Astrocyte (in vitro differentiated cells and primary cell): ENCODE data around the gene ZP3. TPM values are rescaled to one million over a fixed set of nuclear protein-coding genes. Genes with fewer than 3 reads are reported as not detected.
A peak's percentile ranks its signal among the peaks of the same experiment; 100 is the strongest.
"Not testable (repeated sequence)": the region's sequence is repeated elsewhere in the genome, so short reads cannot be mapped to it uniquely, and the experiment has no call there.

Experiments
- DNase-seq: peaks from one replicate; pipeline ENCODE4 v3.0.0-alpha.2; 2010; ENCODE audit warnings: low read depth
- FAIRE-seq: peaks from 2 replicates; lab custom pipeline; 2011; peaks lifted over from hg19 to GRCh38; lab: Jason Lieb, UNC
- H2AFZ ChIP-seq: 2 replicates; pipeline ENCODE4 v1.6.0; 2012; ENCODE audit warnings: low read depth, low read length, inconsistent platforms
- H3K27ac ChIP-seq: 2 replicates; pipeline ENCODE4 v1.5.1; 2011; ENCODE audit warnings: low read depth, low read length, inconsistent platforms
- H3K27me3 ChIP-seq: 2 replicates; pipeline ENCODE4 v1.6.0; 2011; ENCODE audit warnings: low read length, inconsistent platforms; ENCODE audit not compliant: insufficient read depth
- H3K36me3 ChIP-seq: 2 replicates; pipeline ENCODE4 v1.5.1; 2011; ENCODE audit warnings: low read length, inconsistent platforms; ENCODE audit not compliant: insufficient read depth
- H3K4me1 ChIP-seq: 2 replicates; pipeline ENCODE4 v1.5.1; 2011; ENCODE audit warnings: low read length, inconsistent platforms; ENCODE audit not compliant: insufficient read depth
- H3K4me2 ChIP-seq: 2 replicates; pipeline ENCODE4 v1.6.0; 2012; ENCODE audit warnings: low read length, inconsistent platforms
- H3K4me3 ChIP-seq: 2 replicates; pipeline ENCODE4 v1.5.1; 2011; ENCODE audit warnings: low read depth, mild to moderate bottlenecking, low read length, inconsistent platforms; ENCODE audit not compliant: insufficient read depth
- H3K79me2 ChIP-seq: 2 replicates; pipeline ENCODE4 v1.6.0; 2012; ENCODE audit warnings: mild to moderate bottlenecking, low read length, inconsistent platforms; ENCODE audit not compliant: insufficient read depth
- H3K9ac ChIP-seq: 2 replicates; pipeline ENCODE4 v1.6.0; 2012; ENCODE audit warnings: mild to moderate bottlenecking, low read length, inconsistent platforms
- H3K9me3 ChIP-seq: 2 replicates; pipeline ENCODE4 v1.5.1; 2012; ENCODE audit warnings: low read depth, mild to moderate bottlenecking, low read length, inconsistent platforms; ENCODE audit not compliant: insufficient read depth
- H4K20me1 ChIP-seq: 2 replicates; pipeline ENCODE4 v1.6.0; 2012; ENCODE audit warnings: low read length, inconsistent platforms; ENCODE audit not compliant: insufficient read depth
- H3K27ac Mint-ChIP-seq: one replicate; pipeline ENCODE4 v1.8.0; 2021; ENCODE audit warnings: mild to moderate bottlenecking, mixed read lengths; ENCODE audit not compliant: unreplicated experiment
- H3K27me3 Mint-ChIP-seq: one replicate; pipeline ENCODE4 v1.8.0; 2021; ENCODE audit warnings: low read depth, mixed read lengths; ENCODE audit not compliant: unreplicated experiment
- H3K36me3 Mint-ChIP-seq: one replicate; pipeline ENCODE4 v1.8.0; 2021; ENCODE audit warnings: low read depth, mixed read lengths; ENCODE audit not compliant: unreplicated experiment
- H3K4me1 Mint-ChIP-seq: one replicate; pipeline ENCODE4 v1.8.0; 2021; ENCODE audit warnings: low read depth, mixed read lengths; ENCODE audit not compliant: unreplicated experiment
- H3K4me3 Mint-ChIP-seq: one replicate; pipeline ENCODE4 v1.8.0; 2021; ENCODE audit warnings: mild to moderate bottlenecking, moderate library complexity, mixed read lengths; ENCODE audit not compliant: unreplicated experiment
- H3K9me3 Mint-ChIP-seq: one replicate; pipeline ENCODE4 v1.8.0; 2021; ENCODE audit warnings: mild to moderate bottlenecking, mixed read lengths; ENCODE audit not compliant: unreplicated experiment
- EZH2 ChIP-seq: IDR thresholded peaks from 2 replicates; pipeline ENCODE4 v1.6.1; 2012; ENCODE audit warnings: mild to moderate bottlenecking, low read length, inconsistent platforms; ENCODE audit not compliant: insufficient read depth
- total RNA-seq: library from RNA; stranded (reverse); gene quantifications from 2 replicates; pipeline ENCODE4 v1.2.1, GENCODE V29; 2021
- TF ChIP-seq, protein P1 (sequence below): IDR thresholded peaks from 2 replicates; pipeline ENCODE4 v1.5.1; 2011; ENCODE audit warnings: low read depth, mild to moderate bottlenecking, inconsistent platforms, low read length, moderate library complexity; ENCODE audit not compliant: insufficient read depth

Gene ZP3
- total RNA-seq, 1 donor from 2014 or later, result 2.6 TPM

DNA sequence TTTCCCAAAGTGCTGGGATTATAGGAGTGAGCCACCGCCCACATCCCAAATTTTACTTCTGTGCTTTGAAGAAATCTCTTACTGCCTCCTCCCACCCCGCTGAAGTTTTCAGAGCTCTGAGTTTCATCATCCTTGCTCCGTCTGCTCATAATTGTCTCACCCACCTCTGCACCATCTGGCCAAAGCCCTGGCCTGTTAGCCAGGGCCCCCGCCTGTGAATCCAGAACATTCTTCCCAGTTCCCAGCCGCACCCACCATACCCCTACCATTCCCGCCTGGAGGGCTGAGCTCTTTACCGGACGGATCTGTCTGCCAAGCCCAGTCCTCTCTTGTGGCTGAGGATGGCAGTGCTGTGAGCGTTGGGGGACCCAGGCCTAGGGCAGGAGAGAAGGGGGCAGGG lies 29.8 kb upstream of the ZP3 start:
- Histone ChIP-seq H3K36me3 (no peaks in the 10 kb centered on the region), H3K4me1 (peaks cover 7% of the 10 kb centered on the region), H3K9me3 (no peaks in the 10 kb centered on the region), H3K4me3 (no peak overlapping the region), H3K27ac (no peak overlapping the region), H3K79me2 (no peaks in the 10 kb centered on the region), H4K20me1 (no peaks in the 10 kb centered on the region), H2AFZ (no peak overlapping the region), H3K9ac (no peak overlapping the region), H3K27me3 (no peaks in the 10 kb centered on the region), H3K4me2 (no peak overlapping the region)
- H3K9me3 Mint-ChIP-seq, result no peaks in the 10 kb centered on the region
- H3K27ac Mint-ChIP-seq, result peak overlapping the region; percentile 23
- peaks cover 3% of the 10 kb centered on the region for H3K27me3 Mint-ChIP-seq
- no peak for FAIRE-seq
- DNase-seq, result no peak
- no peak overlapping the region for H3K4me3 Mint-ChIP-seq
- H3K36me3 Mint-ChIP-seq, result peaks cover 2% of the 10 kb centered on the region
- TF ChIP-seq, protein P1, sequence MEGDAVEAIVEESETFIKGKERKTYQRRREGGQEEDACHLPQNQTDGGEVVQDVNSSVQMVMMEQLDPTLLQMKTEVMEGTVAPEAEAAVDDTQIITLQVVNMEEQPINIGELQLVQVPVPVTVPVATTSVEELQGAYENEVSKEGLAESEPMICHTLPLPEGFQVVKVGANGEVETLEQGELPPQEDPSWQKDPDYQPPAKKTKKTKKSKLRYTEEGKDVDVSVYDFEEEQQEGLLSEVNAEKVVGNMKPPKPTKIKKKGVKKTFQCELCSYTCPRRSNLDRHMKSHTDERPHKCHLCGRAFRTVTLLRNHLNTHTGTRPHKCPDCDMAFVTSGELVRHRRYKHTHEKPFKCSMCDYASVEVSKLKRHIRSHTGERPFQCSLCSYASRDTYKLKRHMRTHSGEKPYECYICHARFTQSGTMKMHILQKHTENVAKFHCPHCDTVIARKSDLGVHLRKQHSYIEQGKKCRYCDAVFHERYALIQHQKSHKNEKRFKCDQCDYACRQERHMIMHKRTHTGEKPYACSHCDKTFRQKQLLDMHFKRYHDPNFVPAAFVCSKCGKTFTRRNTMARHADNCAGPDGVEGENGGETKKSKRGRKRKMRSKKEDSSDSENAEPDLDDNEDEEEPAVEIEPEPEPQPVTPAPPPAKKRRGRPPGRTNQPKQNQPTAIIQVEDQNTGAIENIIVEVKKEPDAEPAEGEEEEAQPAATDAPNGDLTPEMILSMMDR, result no peak
- peaks cover 2% of the 10 kb centered on the region for H3K4me1 Mint-ChIP-seq

DNA sequence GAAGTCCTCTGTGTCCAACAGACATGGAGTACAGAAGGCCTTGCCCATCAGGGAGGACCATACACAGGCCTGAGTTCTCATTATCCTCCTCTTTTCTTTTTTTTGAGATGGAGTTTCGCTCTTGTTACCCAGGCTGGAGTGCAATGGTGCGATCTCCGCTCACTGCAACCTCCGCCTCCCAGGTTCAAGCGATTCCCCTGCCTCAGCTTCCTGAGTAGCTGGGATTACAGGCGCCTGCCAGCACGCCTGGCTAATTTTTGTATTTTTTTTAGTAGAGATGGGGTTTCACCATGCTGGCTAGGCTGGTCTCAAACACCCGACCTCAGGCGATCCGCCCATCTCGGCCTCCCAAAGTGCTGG lies 29.2 kb upstream of the ZP3 start:
- not testable (repeated sequence) for H3K27me3 Mint-ChIP-seq, H3K4me1 Mint-ChIP-seq, H3K79me2 ChIP-seq, DNase-seq, H3K9me3 ChIP-seq, H3K9ac ChIP-seq, H3K9me3 Mint-ChIP-seq, H3K27me3 ChIP-seq, H3K4me3 Mint-ChIP-seq, H3K4me2 ChIP-seq, H3K27ac Mint-ChIP-seq, H3K27ac ChIP-seq, H3K4me1 ChIP-seq, H4K20me1 ChIP-seq, H3K36me3 Mint-ChIP-seq, FAIRE-seq, H2AFZ ChIP-seq, H3K36me3 ChIP-seq, H3K4me3 ChIP-seq

DNA sequence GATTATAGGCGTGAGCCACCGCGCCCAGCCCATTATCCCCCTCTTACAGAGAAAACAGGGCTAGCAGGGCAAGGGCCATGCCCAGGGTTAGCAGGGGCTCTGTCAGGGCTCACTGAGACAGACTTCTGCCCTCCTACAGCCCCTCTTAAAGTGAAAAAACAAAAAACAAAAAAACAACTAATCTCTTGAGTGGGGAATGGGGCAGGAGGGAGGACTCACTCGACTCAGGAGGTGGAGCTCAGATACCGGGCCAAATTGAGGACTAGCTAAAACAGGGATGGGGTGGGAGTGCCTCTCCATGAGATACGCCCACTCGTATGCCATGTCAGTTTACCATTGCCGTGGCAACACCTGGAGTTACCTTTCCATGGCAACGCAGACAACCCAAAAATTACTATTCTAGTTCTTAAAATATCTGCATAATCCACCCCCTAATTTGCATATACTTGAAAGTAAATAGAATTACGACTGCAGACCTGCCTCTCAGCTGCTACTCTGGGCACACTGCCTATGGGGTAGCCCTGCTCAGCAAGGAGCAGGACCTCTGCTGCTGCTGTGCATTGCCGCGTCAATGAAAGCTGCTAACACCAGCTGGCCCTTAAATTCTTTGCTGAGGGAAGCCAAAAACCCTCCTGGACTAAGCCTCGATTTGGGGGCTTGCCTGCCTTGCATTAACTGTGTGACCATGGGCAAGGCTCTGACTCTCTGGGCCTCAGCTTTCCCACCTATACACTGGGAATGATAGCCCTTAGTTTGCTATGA lies 28.6 kb upstream of the ZP3 start:
- DNase-seq (no peak), FAIRE-seq (no peak)
- peaks cover 7% of the 10 kb centered on the region for H3K4me1 ChIP-seq
- no peaks in the 10 kb centered on the region for H3K9me3 ChIP-seq
- H3K4me3 Mint-ChIP-seq, result no peak overlapping the region
- H4K20me1 ChIP-seq, result no peaks in the 10 kb centered on the region
- H3K4me3 ChIP-seq, result no peak overlapping the region
- H3K4me1 Mint-ChIP-seq, result peaks cover 2% of the 10 kb centered on the region
- H3K27me3 ChIP-seq, result no peaks in the 10 kb centered on the region
- H3K27me3 Mint-ChIP-seq, result peaks cover 3% of the 10 kb centered on the region
- peaks cover 2% of the 10 kb centered on the region for H3K36me3 Mint-ChIP-seq
- H3K79me2 ChIP-seq, result no peaks in the 10 kb centered on the region
- no peaks in the 10 kb centered on the region for H3K9me3 Mint-ChIP-seq
- H3K4me2 ChIP-seq, result no peak overlapping the region
- H3K27ac ChIP-seq, result no peak overlapping the region
- H3K27ac Mint-ChIP-seq, result no peak overlapping the region
- TF ChIP-seq, protein P1, result no peak
- TF ChIP-seq EZH2, result no peak
- H3K36me3 ChIP-seq, result no peaks in the 10 kb centered on the region
- peak overlapping the region; percentile 31 for H2AFZ ChIP-seq
- no peak overlapping the region for H3K9ac ChIP-seq
